NCI-H2081 (cell line): ENCODE data around the gene ARHGAP8.
"Not testable (repeated sequence)": the region's sequence is repeated elsewhere in the genome, so short reads cannot be mapped to it uniquely, and the experiment has no call there.

Experiments
- DNase-seq, 2 experiments: peaks; one replicate each; lab custom pipeline; 2025; lab: John Stamatoyannopoulos, UW

Gene ARHGAP8

GRCh38 chr22:44739024-44739423 is 13.4 kb upstream of the ARHGAP8 start:
- DNase-seq: no peak

GRCh38 chr22:44739666-44740065 is 12.7 kb upstream of the ARHGAP8 start:
- DNase-seq: not testable (repeated sequence)

- no peak for DNase-seq
These were observed 12.1 kb upstream of the ARHGAP8 start for GRCh38 chr22:44740307-44740706.

GRCh38 chr22:44741929-44742328 is 10.4 kb upstream of the ARHGAP8 start:
- DNase-seq: no peak

- no peak for DNase-seq
These were observed 9.1 kb upstream of the ARHGAP8 start for GRCh38 chr22:44743247-44743646.

- no peak for DNase-seq
These were observed 8.6 kb upstream of the ARHGAP8 start for GRCh38 chr22:44743804-44744211.

GRCh38 chr22:44745853-44746789 is 6.3 kb upstream of the ARHGAP8 start:
- DNase-seq: peak in 1 of 2 experiments; percentile 40

- not testable (repeated sequence) for DNase-seq
These were observed 4.6 kb upstream of the ARHGAP8 start for GRCh38 chr22:44747784-44748127.

GRCh38 chr22:44748524-44748923 is 3.9 kb upstream of the ARHGAP8 start:
- DNase-seq: no peak

GRCh38 chr22:44750481-44750880 is 1.9 kb upstream of the ARHGAP8 start:
- DNase-seq: no peak

- no peak for DNase-seq
These were observed 1.0 kb downstream of the ARHGAP8 start for GRCh38 chr22:44753189-44754042.

- DNase-seq: no peak
These were observed 2.6 kb downstream of the ARHGAP8 start for GRCh38 chr22:44754998-44755397.

- no peak for DNase-seq
These were observed 3.0 kb downstream of the ARHGAP8 start for GRCh38 chr22:44755417-44755816.

GRCh38 chr22:44755956-44756361 is 3.6 kb downstream of the ARHGAP8 start:
- no peak for DNase-seq

- DNase-seq: peak; percentile 27 to 56
These were observed 6.1 kb downstream of the ARHGAP8 start for GRCh38 chr22:44758344-44758973.

GRCh38 chr22:44759001-44759400 is 6.6 kb downstream of the ARHGAP8 start:
- no peak for DNase-seq

GRCh38 chr22:44759430-44760310 is 7.3 kb downstream of the ARHGAP8 start:
- no peak for DNase-seq

- no peak for DNase-seq
These were observed 8.1 kb downstream of the ARHGAP8 start for GRCh38 chr22:44760476-44760875.

GRCh38 chr22:44761025-44761424 is 8.7 kb downstream of the ARHGAP8 start:
- DNase-seq: no peak

- DNase-seq: no peak
These were observed 12.0 kb downstream of the ARHGAP8 start for GRCh38 chr22:44764373-44764772.

- DNase-seq: no peak
These were observed 12.6 kb downstream of the ARHGAP8 start for GRCh38 chr22:44764974-44765373.
